ENCODE results near the gene ZNF296.
"Not testable (repeated sequence)": the region's sequence is repeated elsewhere in the genome, so short reads cannot be mapped to it uniquely, and the experiment has no call there.

ZNF296 gene

GRCh38 chr19:45122832-45123231 is 46.6 kb upstream of the ZNF296 start:
- ATAC-seq, result no peak
- TF ChIP-seq ZC3H10 (CRISPR knock-in tag; IDR thresholded peaks at IDR 0.05), result no peak
- TF ChIP-seq, protein P1, sequence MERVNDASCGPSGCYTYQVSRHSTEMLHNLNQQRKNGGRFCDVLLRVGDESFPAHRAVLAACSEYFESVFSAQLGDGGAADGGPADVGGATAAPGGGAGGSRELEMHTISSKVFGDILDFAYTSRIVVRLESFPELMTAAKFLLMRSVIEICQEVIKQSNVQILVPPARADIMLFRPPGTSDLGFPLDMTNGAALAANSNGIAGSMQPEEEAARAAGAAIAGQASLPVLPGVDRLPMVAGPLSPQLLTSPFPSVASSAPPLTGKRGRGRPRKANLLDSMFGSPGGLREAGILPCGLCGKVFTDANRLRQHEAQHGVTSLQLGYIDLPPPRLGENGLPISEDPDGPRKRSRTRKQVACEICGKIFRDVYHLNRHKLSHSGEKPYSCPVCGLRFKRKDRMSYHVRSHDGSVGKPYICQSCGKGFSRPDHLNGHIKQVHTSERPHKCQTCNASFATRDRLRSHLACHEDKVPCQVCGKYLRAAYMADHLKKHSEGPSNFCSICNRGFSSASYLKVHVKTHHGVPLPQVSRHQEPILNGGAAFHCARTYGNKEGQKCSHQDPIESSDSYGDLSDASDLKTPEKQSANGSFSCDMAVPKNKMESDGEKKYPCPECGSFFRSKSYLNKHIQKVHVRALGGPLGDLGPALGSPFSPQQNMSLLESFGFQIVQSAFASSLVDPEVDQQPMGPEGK (CRISPR knock-in tag; IDR thresholded peaks at IDR 0.05; ENCODE audit: borderline replicate concordance), result no peak
- TF ChIP-seq ZFP30 (CRISPR knock-in tag; IDR thresholded peaks at IDR 0.05), result no peak
- no peak for TF ChIP-seq ZNF8 (CRISPR knock-in tag; IDR thresholded peaks at IDR 0.05)
- TF ChIP-seq ZNF565 (CRISPR knock-in tag; conservative IDR thresholded peaks at IDR 0.05; ENCODE audit: low read depth), result no peak
- TF ChIP-seq, protein P2, sequence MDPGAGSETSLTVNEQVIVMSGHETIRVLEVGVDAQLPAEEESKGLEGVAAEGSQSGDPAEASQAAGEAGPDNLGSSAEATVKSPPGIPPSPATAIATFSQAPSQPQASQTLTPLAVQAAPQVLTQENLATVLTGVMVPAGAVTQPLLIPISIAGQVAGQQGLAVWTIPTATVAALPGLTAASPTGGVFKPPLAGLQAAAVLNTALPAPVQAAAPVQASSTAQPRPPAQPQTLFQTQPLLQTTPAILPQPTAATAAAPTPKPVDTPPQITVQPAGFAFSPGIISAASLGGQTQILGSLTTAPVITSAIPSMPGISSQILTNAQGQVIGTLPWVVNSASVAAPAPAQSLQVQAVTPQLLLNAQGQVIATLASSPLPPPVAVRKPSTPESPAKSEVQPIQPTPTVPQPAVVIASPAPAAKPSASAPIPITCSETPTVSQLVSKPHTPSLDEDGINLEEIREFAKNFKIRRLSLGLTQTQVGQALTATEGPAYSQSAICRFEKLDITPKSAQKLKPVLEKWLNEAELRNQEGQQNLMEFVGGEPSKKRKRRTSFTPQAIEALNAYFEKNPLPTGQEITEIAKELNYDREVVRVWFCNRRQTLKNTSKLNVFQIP (CRISPR knock-in tag; IDR thresholded peaks at IDR 0.05; ENCODE audit: borderline replicate concordance, low read depth), result no peak
- TF ChIP-seq ARNTL (CRISPR knock-in tag; IDR thresholded peaks at IDR 0.05; ENCODE audit: borderline replicate concordance, low read depth), result no peak
- no peak for TF ChIP-seq TOX (CRISPR knock-in tag; IDR thresholded peaks at IDR 0.05; ENCODE audit: borderline replicate concordance)
- TF ChIP-seq CSRNP3 (CRISPR knock-in tag; IDR thresholded peaks at IDR 0.05), result no peak

- TF ChIP-seq, protein P2 (CRISPR knock-in tag; IDR thresholded peaks at IDR 0.05; ENCODE audit: borderline replicate concordance, low read depth), result no peak
- no peak for TF ChIP-seq OSR1 (CRISPR knock-in tag; IDR thresholded peaks at IDR 0.05)
- no peak for TF ChIP-seq ARNTL (CRISPR knock-in tag; IDR thresholded peaks at IDR 0.05; ENCODE audit: borderline replicate concordance, low read depth)
- no peak for TF ChIP-seq GLIS3 (CRISPR knock-in tag; IDR thresholded peaks at IDR 0.05)
- no peak for TF ChIP-seq ZNF565 (CRISPR knock-in tag; conservative IDR thresholded peaks at IDR 0.05; ENCODE audit: low read depth)
- no peak for ATAC-seq
Observed at GRCh38 chr19:45121827-45122345, 45.6 kb upstream of the ZNF296 start.

DNA sequence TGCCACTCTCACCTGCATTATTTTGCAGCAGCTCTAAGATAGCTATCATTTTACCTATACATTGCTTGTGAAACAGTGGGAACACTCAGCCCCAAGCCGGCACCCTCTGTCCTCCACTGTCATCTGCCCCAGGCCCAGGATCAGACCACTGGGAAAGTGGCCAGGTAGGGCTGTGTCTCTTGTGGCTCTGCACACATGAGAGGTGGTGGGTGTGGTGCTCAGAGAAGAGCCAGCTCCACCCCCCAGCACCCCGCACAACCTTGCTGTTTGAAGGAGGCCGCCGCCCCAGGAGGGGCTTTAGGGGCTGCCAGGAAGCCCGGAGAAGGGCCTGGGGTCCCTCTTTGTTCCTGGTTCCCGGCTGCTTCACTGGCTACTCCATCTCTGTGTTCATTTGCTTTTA is 43.3 kb upstream of the ZNF296 start:
- ATAC-seq, result no peak
- TF ChIP-seq, protein P3, sequence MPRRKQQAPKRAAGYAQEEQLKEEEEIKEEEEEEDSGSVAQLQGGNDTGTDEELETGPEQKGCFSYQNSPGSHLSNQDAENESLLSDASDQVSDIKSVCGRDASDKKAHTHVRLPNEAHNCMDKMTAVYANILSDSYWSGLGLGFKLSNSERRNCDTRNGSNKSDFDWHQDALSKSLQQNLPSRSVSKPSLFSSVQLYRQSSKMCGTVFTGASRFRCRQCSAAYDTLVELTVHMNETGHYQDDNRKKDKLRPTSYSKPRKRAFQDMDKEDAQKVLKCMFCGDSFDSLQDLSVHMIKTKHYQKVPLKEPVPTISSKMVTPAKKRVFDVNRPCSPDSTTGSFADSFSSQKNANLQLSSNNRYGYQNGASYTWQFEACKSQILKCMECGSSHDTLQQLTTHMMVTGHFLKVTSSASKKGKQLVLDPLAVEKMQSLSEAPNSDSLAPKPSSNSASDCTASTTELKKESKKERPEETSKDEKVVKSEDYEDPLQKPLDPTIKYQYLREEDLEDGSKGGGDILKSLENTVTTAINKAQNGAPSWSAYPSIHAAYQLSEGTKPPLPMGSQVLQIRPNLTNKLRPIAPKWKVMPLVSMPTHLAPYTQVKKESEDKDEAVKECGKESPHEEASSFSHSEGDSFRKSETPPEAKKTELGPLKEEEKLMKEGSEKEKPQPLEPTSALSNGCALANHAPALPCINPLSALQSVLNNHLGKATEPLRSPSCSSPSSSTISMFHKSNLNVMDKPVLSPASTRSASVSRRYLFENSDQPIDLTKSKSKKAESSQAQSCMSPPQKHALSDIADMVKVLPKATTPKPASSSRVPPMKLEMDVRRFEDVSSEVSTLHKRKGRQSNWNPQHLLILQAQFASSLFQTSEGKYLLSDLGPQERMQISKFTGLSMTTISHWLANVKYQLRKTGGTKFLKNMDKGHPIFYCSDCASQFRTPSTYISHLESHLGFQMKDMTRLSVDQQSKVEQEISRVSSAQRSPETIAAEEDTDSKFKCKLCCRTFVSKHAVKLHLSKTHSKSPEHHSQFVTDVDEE (CRISPR knock-in tag; IDR thresholded peaks at IDR 0.05), result no peak
- TF ChIP-seq SNAI2 (CRISPR knock-in tag; IDR thresholded peaks at IDR 0.05), result no peak
- TF ChIP-seq BACH2 (CRISPR knock-in tag; IDR thresholded peaks at IDR 0.05; ENCODE audit: borderline replicate concordance), result no peak
- TF ChIP-seq ZFP30 (CRISPR knock-in tag; IDR thresholded peaks at IDR 0.05), result no peak
- no peak for TF ChIP-seq ZC3H10 (CRISPR knock-in tag; IDR thresholded peaks at IDR 0.05)
- no peak for TF ChIP-seq OSR1 (CRISPR knock-in tag; IDR thresholded peaks at IDR 0.05)
- TF ChIP-seq, protein P4, sequence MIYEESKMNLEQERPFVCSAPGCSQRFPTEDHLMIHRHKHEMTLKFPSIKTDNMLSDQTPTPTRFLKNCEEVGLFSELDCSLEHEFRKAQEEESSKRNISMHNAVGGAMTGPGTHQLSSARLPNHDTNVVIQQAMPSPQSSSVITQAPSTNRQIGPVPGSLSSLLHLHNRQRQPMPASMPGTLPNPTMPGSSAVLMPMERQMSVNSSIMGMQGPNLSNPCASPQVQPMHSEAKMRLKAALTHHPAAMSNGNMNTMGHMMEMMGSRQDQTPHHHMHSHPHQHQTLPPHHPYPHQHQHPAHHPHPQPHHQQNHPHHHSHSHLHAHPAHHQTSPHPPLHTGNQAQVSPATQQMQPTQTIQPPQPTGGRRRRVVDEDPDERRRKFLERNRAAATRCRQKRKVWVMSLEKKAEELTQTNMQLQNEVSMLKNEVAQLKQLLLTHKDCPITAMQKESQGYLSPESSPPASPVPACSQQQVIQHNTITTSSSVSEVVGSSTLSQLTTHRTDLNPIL (CRISPR knock-in tag; IDR thresholded peaks at IDR 0.05; ENCODE audit: low read depth), result no peak
- TF ChIP-seq, protein P2 (CRISPR knock-in tag; IDR thresholded peaks at IDR 0.05; ENCODE audit: borderline replicate concordance, low read depth), result no peak
- no peak for TF ChIP-seq PPARA (CRISPR knock-in tag; IDR thresholded peaks at IDR 0.05; ENCODE audit: borderline replicate concordance)
- no peak for TF ChIP-seq TOX (CRISPR knock-in tag; IDR thresholded peaks at IDR 0.05; ENCODE audit: borderline replicate concordance)
- no peak for TF ChIP-seq ZFP3 (CRISPR knock-in tag; IDR thresholded peaks at IDR 0.05)

- ATAC-seq, result not testable (repeated sequence)
Observed at GRCh38 chr19:45118591-45119355, 42.5 kb upstream of the ZNF296 start.

All from SK-N-SH treated with all-trans-retinoic acid at 6 μM for 48 hours (cell line).